ENCODE data around the gene MRGPRG.
A peak's percentile ranks its signal among the peaks of the same experiment; 100 is the strongest.

MRGPRG gene

DNA sequence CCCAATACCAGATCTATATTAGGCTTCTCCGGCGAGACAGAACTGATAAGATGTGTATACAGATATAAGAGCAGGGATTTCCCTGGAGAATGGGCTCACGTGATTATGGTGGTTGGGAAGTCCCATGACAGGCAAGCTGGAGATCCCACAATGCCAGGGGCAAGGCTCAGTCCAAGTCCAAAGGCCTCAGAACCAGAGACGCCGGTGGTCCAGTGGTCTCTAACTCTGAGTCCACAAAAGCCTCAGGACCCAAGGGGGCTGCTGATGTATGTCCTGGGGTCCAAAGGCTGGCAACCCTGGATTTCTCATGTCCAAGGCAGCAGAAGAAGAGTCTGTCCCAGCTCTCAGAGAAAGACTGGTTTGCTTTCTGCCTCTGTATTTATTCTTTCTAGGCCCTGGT is 37.7 kb downstream of the MRGPRG start:
- WGBS = 84% methylated on average over 5 of the region's 5 CpGs
- Histone ChIP-seq H3K23ac (ENCODE audit: low read length in 2 of 2) (no peak overlapping the region), H3K27ac (ENCODE audit: low read length, poor library complexity, severe bottlenecking) (no peak overlapping the region), H2AK5ac (ENCODE audit: low read length, severe bottlenecking) (no peak overlapping the region), H3K4ac (ENCODE audit: low read depth in 1 of 2, low read length in 2 of 2) (no peak overlapping the region), H3K9me3 (ENCODE audit: control insufficient read depth, low read length) (peaks cover 16% of the 10 kb centered on the region), H3K18ac (ENCODE audit: low read depth in 1 of 2, low read length in 2 of 2) (no peak overlapping the region), H3K14ac (ENCODE audit: low read length in 2 of 2) (no peak overlapping the region), H3K4me1 (ENCODE audit: control insufficient read depth, insufficient read depth, low read depth, low read length) (no peaks in the 10 kb centered on the region), H3K4me2 (ENCODE audit: low read length, poor library complexity, severe bottlenecking) (no peak overlapping the region), H4K91ac (ENCODE audit: low read length) (no peak overlapping the region), H2BK12ac (ENCODE audit: low read length in 2 of 2) (no peak overlapping the region), H3K4me3 (ENCODE audit: insufficient read depth in 1 of 2, low read depth in 1 of 2, low read length in 2 of 2) (no peak overlapping the region), H3K36me3 (ENCODE audit: control insufficient read depth in 1 of 2, insufficient read depth in 2 of 2, low read depth in 1 of 2, low read length in 2 of 2) (no peaks in the 10 kb centered on the region), H2BK15ac (ENCODE audit: low read depth, poor library complexity, severe bottlenecking) (no peak overlapping the region), H2BK120ac (ENCODE audit: low read depth, low read length) (no peak overlapping the region), H2AFZ (ENCODE audit: low read depth, low read length) (no peak overlapping the region), H3K9ac (ENCODE audit: low read length) (no peak overlapping the region), H2BK5ac (ENCODE audit: low read depth, low read length, poor library complexity, severe bottlenecking) (no peak overlapping the region), H3K27me3 (ENCODE audit: control insufficient read depth in 1 of 2, insufficient read depth in 1 of 2, low read length in 2 of 2) (peaks cover 10 to 26% of the 10 kb centered on the region in 2 experiments), H3K79me1 (replicated peaks; ENCODE audit: low read length, poor library complexity, severe bottlenecking) (no peaks in the 10 kb centered on the region), H4K8ac (ENCODE audit: low read length) (no peak overlapping the region)
- no peak for DNase-seq

DNA sequence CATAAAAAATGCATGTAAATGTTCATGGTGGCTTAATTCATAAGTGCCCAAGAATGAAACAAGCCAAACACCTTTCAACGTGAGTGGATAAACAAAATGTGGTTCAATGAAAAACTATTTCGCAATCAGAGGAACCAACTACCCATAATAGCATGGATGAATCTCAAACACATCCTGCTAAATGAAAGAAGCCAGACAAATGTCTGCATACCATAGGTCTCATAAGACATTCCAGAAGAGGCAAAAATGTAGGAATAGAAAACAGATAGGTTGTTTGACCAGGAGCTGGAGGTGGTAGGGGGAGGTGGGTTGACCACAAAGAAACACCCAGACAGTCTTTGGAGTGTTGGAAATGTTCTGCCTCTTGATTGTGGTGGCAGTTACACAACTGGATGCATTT is 40.3 kb downstream of the MRGPRG start:
- no peak overlapping the region for H3K4me2 ChIP-seq (ENCODE audit: low read length, poor library complexity, severe bottlenecking)
- H3K79me1 ChIP-seq (replicated peaks; ENCODE audit: low read length, poor library complexity, severe bottlenecking) = no peaks in the 10 kb centered on the region
- H2BK5ac ChIP-seq (ENCODE audit: low read depth, low read length, poor library complexity, severe bottlenecking) = no peak overlapping the region
- no peak overlapping the region for H4K8ac ChIP-seq (ENCODE audit: low read length)
- H2BK120ac ChIP-seq (ENCODE audit: low read depth, low read length) = no peak overlapping the region
- 56% methylated on average over 2 of the region's 2 CpGs for WGBS
- peaks cover under 1 to 18% of the 10 kb centered on the region in 2 experiments for H3K27me3 ChIP-seq (ENCODE audit: control insufficient read depth in 1 of 2, insufficient read depth in 1 of 2, low read length in 2 of 2)
- no peaks in the 10 kb centered on the region for H3K4me1 ChIP-seq (ENCODE audit: control insufficient read depth, insufficient read depth, low read depth, low read length)
- no peak overlapping the region for H2AFZ ChIP-seq (ENCODE audit: low read depth, low read length)
- no peak overlapping the region for H2BK12ac ChIP-seq (ENCODE audit: low read length in 2 of 2)
- peaks cover 21% of the 10 kb centered on the region for H3K9me3 ChIP-seq (ENCODE audit: control insufficient read depth, low read length)
- peak; percentile 61 for DNase-seq
- H4K91ac ChIP-seq (ENCODE audit: low read length) = no peak overlapping the region
- no peak overlapping the region for H2BK15ac ChIP-seq (ENCODE audit: low read depth, poor library complexity, severe bottlenecking)
- H3K4ac ChIP-seq (ENCODE audit: low read depth in 1 of 2, low read length in 2 of 2) = no peak overlapping the region
- H3K9ac ChIP-seq (ENCODE audit: low read length) = no peak overlapping the region
- no peak overlapping the region for H3K4me3 ChIP-seq (ENCODE audit: insufficient read depth in 1 of 2, low read depth in 1 of 2, low read length in 2 of 2)
- H3K14ac ChIP-seq (ENCODE audit: low read length in 2 of 2) = no peak overlapping the region
- H3K23ac ChIP-seq (ENCODE audit: low read length in 2 of 2) = no peak overlapping the region
- H3K27ac ChIP-seq (ENCODE audit: low read length, poor library complexity, severe bottlenecking) = no peak overlapping the region
- no peak overlapping the region for H2AK5ac ChIP-seq (ENCODE audit: low read length, severe bottlenecking)
- H3K36me3 ChIP-seq (ENCODE audit: control insufficient read depth in 1 of 2, insufficient read depth in 2 of 2, low read depth in 1 of 2, low read length in 2 of 2) = no peaks in the 10 kb centered on the region
- no peak overlapping the region for H3K18ac ChIP-seq (ENCODE audit: low read depth in 1 of 2, low read length in 2 of 2)

DNA sequence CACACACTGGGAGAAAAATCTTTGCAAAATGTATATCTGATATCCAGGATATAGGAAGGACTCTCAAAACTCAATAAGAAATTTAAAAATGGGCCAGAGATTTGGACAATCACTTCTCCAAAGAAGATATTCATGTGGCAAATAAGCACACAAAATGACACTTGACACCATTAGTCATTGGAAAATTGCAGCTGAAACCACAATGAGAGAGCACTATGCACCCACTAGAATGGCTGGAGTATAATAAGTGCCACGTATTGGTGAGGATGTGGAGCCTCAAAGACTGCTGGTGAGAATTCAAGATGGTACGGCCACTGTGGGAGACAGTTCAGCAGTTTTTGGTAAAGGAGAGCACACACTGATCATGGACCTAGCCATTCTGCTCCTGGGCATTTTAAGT is 40.7 kb downstream of the MRGPRG start:
- peaks cover 21% of the 10 kb centered on the region for H3K9me3 ChIP-seq (ENCODE audit: control insufficient read depth, low read length)
- DNase-seq = peak; percentile 64
- H2BK5ac ChIP-seq (ENCODE audit: low read depth, low read length, poor library complexity, severe bottlenecking) = no peak overlapping the region
- H3K27ac ChIP-seq (ENCODE audit: low read length, poor library complexity, severe bottlenecking) = no peak overlapping the region
- H3K9ac ChIP-seq (ENCODE audit: low read length) = no peak overlapping the region
- no peak overlapping the region for H2BK120ac ChIP-seq (ENCODE audit: low read depth, low read length)
- WGBS = 72% methylated on average over 2 of the region's 2 CpGs
- H3K4me2 ChIP-seq (ENCODE audit: low read length, poor library complexity, severe bottlenecking) = no peak overlapping the region
- H3K18ac ChIP-seq (ENCODE audit: low read depth in 1 of 2, low read length in 2 of 2) = no peak overlapping the region
- peaks cover 0 to 18% of the 10 kb centered on the region in 2 experiments for H3K27me3 ChIP-seq (ENCODE audit: control insufficient read depth in 1 of 2, insufficient read depth in 1 of 2, low read length in 2 of 2)
- H3K36me3 ChIP-seq (ENCODE audit: control insufficient read depth in 1 of 2, insufficient read depth in 2 of 2, low read depth in 1 of 2, low read length in 2 of 2) = no peaks in the 10 kb centered on the region
- no peak overlapping the region for H3K14ac ChIP-seq (ENCODE audit: low read length in 2 of 2)
- no peak overlapping the region for H4K8ac ChIP-seq (ENCODE audit: low read length)
- no peaks in the 10 kb centered on the region for H3K79me1 ChIP-seq (replicated peaks; ENCODE audit: low read length, poor library complexity, severe bottlenecking)
- no peak overlapping the region for H4K91ac ChIP-seq (ENCODE audit: low read length)
- H3K23ac ChIP-seq (ENCODE audit: low read length in 2 of 2) = no peak overlapping the region
- no peak overlapping the region for H2BK15ac ChIP-seq (ENCODE audit: low read depth, poor library complexity, severe bottlenecking)
- H3K4ac ChIP-seq (ENCODE audit: low read depth in 1 of 2, low read length in 2 of 2) = no peak overlapping the region
- no peak overlapping the region for H2AK5ac ChIP-seq (ENCODE audit: low read length, severe bottlenecking)
- no peak overlapping the region for H2AFZ ChIP-seq (ENCODE audit: low read depth, low read length)
- H2BK12ac ChIP-seq (ENCODE audit: low read length in 2 of 2) = no peak overlapping the region
- H3K4me1 ChIP-seq (ENCODE audit: control insufficient read depth, insufficient read depth, low read depth, low read length) = no peaks in the 10 kb centered on the region
- no peak overlapping the region for H3K4me3 ChIP-seq (ENCODE audit: insufficient read depth in 1 of 2, low read depth in 1 of 2, low read length in 2 of 2)

DNA sequence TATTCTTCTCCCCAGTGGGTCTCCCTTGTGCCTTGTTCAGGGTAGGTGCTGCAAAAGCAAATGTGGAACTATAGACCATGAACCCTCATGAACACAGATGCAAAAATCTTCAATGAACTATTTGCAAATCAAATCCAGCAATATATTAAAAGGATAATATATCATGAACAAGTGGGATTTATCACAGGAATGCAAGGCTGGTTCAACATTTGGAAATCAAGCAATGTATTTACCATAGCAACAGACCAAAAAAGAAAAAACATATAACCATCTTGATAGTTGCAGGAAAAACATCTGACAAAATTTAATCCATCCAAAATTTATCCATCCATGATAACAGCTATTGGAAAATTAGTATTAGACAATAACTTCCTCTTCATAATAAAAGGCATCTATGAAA is 42.1 kb downstream of the MRGPRG start:
- no peak for DNase-seq
- no peaks in the 10 kb centered on the region for H3K36me3 ChIP-seq (ENCODE audit: control insufficient read depth in 1 of 2, insufficient read depth in 2 of 2, low read depth in 1 of 2, low read length in 2 of 2)
- no peak overlapping the region for H4K8ac ChIP-seq (ENCODE audit: low read length)
- no peak overlapping the region for H2BK5ac ChIP-seq (ENCODE audit: low read depth, low read length, poor library complexity, severe bottlenecking)
- H3K23ac ChIP-seq (ENCODE audit: low read length in 2 of 2) = no peak overlapping the region
- no peak overlapping the region for H2BK15ac ChIP-seq (ENCODE audit: low read depth, poor library complexity, severe bottlenecking)
- H2AK5ac ChIP-seq (ENCODE audit: low read length, severe bottlenecking) = no peak overlapping the region
- peaks cover 0 to 23% of the 10 kb centered on the region in 2 experiments for H3K27me3 ChIP-seq (ENCODE audit: control insufficient read depth in 1 of 2, insufficient read depth in 1 of 2, low read length in 2 of 2)
- no peak overlapping the region for H2BK12ac ChIP-seq (ENCODE audit: low read length in 2 of 2)
- no peak overlapping the region for H2BK120ac ChIP-seq (ENCODE audit: low read depth, low read length)
- no peak overlapping the region for H3K14ac ChIP-seq (ENCODE audit: low read length in 2 of 2)
- no peak overlapping the region for H2AFZ ChIP-seq (ENCODE audit: low read depth, low read length)
- H3K4ac ChIP-seq (ENCODE audit: low read depth in 1 of 2, low read length in 2 of 2) = no peak overlapping the region
- H3K4me1 ChIP-seq (ENCODE audit: control insufficient read depth, insufficient read depth, low read depth, low read length) = no peaks in the 10 kb centered on the region
- peaks cover 21% of the 10 kb centered on the region for H3K9me3 ChIP-seq (ENCODE audit: control insufficient read depth, low read length)
- H3K4me3 ChIP-seq (ENCODE audit: insufficient read depth in 1 of 2, low read depth in 1 of 2, low read length in 2 of 2) = no peak overlapping the region
- H3K9ac ChIP-seq (ENCODE audit: low read length) = no peak overlapping the region
- no peak overlapping the region for H3K27ac ChIP-seq (ENCODE audit: low read length, poor library complexity, severe bottlenecking)
- no peak overlapping the region for H3K18ac ChIP-seq (ENCODE audit: low read depth in 1 of 2, low read length in 2 of 2)
- no peaks in the 10 kb centered on the region for H3K79me1 ChIP-seq (replicated peaks; ENCODE audit: low read length, poor library complexity, severe bottlenecking)
- H4K91ac ChIP-seq (ENCODE audit: low read length) = no peak overlapping the region
- H3K4me2 ChIP-seq (ENCODE audit: low read length, poor library complexity, severe bottlenecking) = no peak overlapping the region
